K562 (cell line): ENCODE results near the gene SLC6A6.

Experiments used
- AFF1 ChIP-seq, 2 experiments: fragments of 450-650 bp; IDR thresholded peaks; 2 replicates each; pipeline ENCODE4 v1.6.1; 2018; ENCODE audit warnings: mild to moderate bottlenecking in 2 of 2, low read depth in 1 of 2; ENCODE audit not compliant: partially characterized antibody in 2 of 2
- CHD2 ChIP-seq: IDR thresholded peaks from 2 replicates; pipeline ENCODE4 v1.6.1; 2011; ENCODE audit warnings: low read depth, low read length
- CHD7 ChIP-seq: fragments of 200-600 bp; sonication (generic); IDR thresholded peaks from one replicate; pipeline ENCODE4 v1.6.1; 2012; ENCODE audit warnings: mild to moderate bottlenecking, low read depth, low read length, inconsistent platforms
- CTCF ChIP-seq, 3 experiments: IDR thresholded peaks in 2 of 3; conservative IDR thresholded peaks in 1 of 3; 2 replicates each; pipeline ENCODE4 v1.5.1; 2011 to 2012; ENCODE audit warnings: low read length in 3 of 3, mild to moderate bottlenecking in 3 of 3, control low read depth in 2 of 3, improper control_type of control experiment in 1 of 3, inconsistent platforms in 1 of 3, low read depth in 1 of 3, mixed read lengths in 1 of 3, moderate library complexity in 1 of 3; ENCODE audit not compliant: insufficient read depth in 2 of 3
- E2F4 ChIP-seq: sonication (generic); formaldehyde crosslinking; IDR thresholded peaks from 2 replicates; pipeline ENCODE4 v1.8.0; 2022; ENCODE audit warnings: mild to moderate bottlenecking, low read depth, missing genetic modification reagents
- EZH2 ChIP-seq: IDR thresholded peaks from 2 replicates; pipeline ENCODE4 v1.6.1; 2012; ENCODE audit warnings: low read depth, mild to moderate bottlenecking, inconsistent platforms, low read length, borderline replicate concordance
- POLR2A ChIP-seq: fragments of 450-650 bp; conservative IDR thresholded peaks from 2 replicates; pipeline ENCODE4 v1.6.1; 2016
- POU5F1 ChIP-seq: fragments of 150-350 bp; IDR thresholded peaks from 2 replicates; pipeline ENCODE4 v1.6.1; 2014; ENCODE audit warnings: borderline replicate concordance, low read length, low read depth, mild to moderate bottlenecking; ENCODE audit not compliant: partially characterized antibody
- SIN3A ChIP-seq, 2 experiments: fragments of 150-350 bp in 1 of 2; IDR thresholded peaks; 2 replicates each; pipeline ENCODE4 v1.6.1; 2011 to 2016; ENCODE audit warnings: borderline replicate concordance in 2 of 2, low read depth in 2 of 2, low read length in 2 of 2, mild to moderate bottlenecking in 2 of 2, moderate library complexity in 2 of 2; ENCODE audit not compliant: control insufficient read depth in 1 of 2
- SMARCA5 ChIP-seq: fragments of 450-650 bp; IDR thresholded peaks from 2 replicates; pipeline ENCODE4 v1.6.1; 2016
- STAT5B ChIP-seq: fragments of 250-450 bp; sonication (Bioruptor Pico); IDR thresholded peaks from 2 replicates; pipeline ENCODE4 v1.8.0; 2021; ENCODE audit warnings: mild to moderate bottlenecking, inconsistent platforms
- USF1 ChIP-seq: sonication (generic); formaldehyde crosslinking; IDR thresholded peaks from 2 replicates; pipeline ENCODE4 v1.9.0; 2022; ENCODE audit warnings: mild to moderate bottlenecking, missing genetic modification reagents

GRCh38 chr3:14492948-14493881 is 90.8 kb downstream of the SLC6A6 start:
- TF ChIP-seq STAT5B (CRISPR knock-in tag) (no peak), POLR2A (no peak), E2F4 (no peak), CHD7 (no peak), USF1 (no peak), AFF1 (IDR thresholded peaks at IDR 0.05; ENCODE audit: low read depth in 1 of 2, partially characterized antibody in 2 of 2) (no peak), EZH2 (no peak), SIN3A (IDR thresholded peaks at IDR 0.05; ENCODE audit: borderline replicate concordance in 2 of 2, control insufficient read depth in 1 of 2, low read depth in 2 of 2, low read length in 2 of 2) (no peak), CHD2 (no peak), SMARCA5 (no peak), CTCF (IDR thresholded peaks at IDR 0.05 in 2 of 3, conservative IDR thresholded peaks at IDR 0.05 in 1 of 3; ENCODE audit: insufficient read depth in 2 of 3, low read depth in 1 of 3, low read length in 3 of 3) (no peak), POU5F1 (no peak)
